Measurements from ENCODE around the gene LRP5.

GRCh38 chr11:68273026-68273738, 39.2 kb upstream of the LRP5 start:
- no peak for TF ChIP-seq CTCF (IDR thresholded peaks at IDR 0.05)
- TF ChIP-seq EP300 (IDR thresholded peaks at IDR 0.05), result no peak
- no peak for TF ChIP-seq POLR2A (IDR thresholded peaks at IDR 0.05)
- no peak for TF ChIP-seq POLR2AphosphoS5 (IDR thresholded peaks at IDR 0.05)

All from gastroesophageal sphincter (tissue), 3 donors.